ENCODE results near the gene CDK18.

- TF ChIP-seq CTCF (IDR thresholded peaks at IDR 0.05) = peak in 6 of 7 experiments; percentile 85 to 99 (median 92)
- TF ChIP-seq POLR2AphosphoS5 (IDR thresholded peaks at IDR 0.05) = no peak
- no peak for TF ChIP-seq POLR2A (IDR thresholded peaks at IDR 0.05)
- no peak for TF ChIP-seq EP300 (IDR thresholded peaks at IDR 0.05)
Observed at GRCh38 chr1:205484985-205485967, 19.2 kb upstream of the CDK18 start.

Data from stomach (tissue), 4 donors.